DND-41 (cell line): ENCODE results near the gene ABL2.

Experiments
- EZH2 ChIP-seq: IDR thresholded peaks from 3 replicates; pipeline ENCODE4 v1.6.1; 2012; ENCODE audit warnings: borderline replicate concordance, low read depth, mild to moderate bottlenecking, moderate library complexity, low read length, inconsistent platforms; ENCODE audit not compliant: severe bottlenecking
- TF ChIP-seq, protein P1 (sequence below): IDR thresholded peaks from 2 replicates; pipeline ENCODE4 v1.5.1; 2012; ENCODE audit warnings: borderline replicate concordance, low read length, moderate library complexity, mild to moderate bottlenecking; ENCODE audit not compliant: poor library complexity, severe bottlenecking; ENCODE audit errors: extremely low read depth

GRCh38 chr1:179194068-179194537, 35.4 kb downstream of the ABL2 start:
- TF ChIP-seq, protein P1, sequence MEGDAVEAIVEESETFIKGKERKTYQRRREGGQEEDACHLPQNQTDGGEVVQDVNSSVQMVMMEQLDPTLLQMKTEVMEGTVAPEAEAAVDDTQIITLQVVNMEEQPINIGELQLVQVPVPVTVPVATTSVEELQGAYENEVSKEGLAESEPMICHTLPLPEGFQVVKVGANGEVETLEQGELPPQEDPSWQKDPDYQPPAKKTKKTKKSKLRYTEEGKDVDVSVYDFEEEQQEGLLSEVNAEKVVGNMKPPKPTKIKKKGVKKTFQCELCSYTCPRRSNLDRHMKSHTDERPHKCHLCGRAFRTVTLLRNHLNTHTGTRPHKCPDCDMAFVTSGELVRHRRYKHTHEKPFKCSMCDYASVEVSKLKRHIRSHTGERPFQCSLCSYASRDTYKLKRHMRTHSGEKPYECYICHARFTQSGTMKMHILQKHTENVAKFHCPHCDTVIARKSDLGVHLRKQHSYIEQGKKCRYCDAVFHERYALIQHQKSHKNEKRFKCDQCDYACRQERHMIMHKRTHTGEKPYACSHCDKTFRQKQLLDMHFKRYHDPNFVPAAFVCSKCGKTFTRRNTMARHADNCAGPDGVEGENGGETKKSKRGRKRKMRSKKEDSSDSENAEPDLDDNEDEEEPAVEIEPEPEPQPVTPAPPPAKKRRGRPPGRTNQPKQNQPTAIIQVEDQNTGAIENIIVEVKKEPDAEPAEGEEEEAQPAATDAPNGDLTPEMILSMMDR, result no peak
- no peak for TF ChIP-seq EZH2
